Adrenal gland (tissue), 12 donors: ENCODE results near the gene CCDC69. TPM values are rescaled to one million over a fixed set of nuclear protein-coding genes. Genes with fewer than 3 reads are reported as not detected.
A peak's percentile ranks its signal among the peaks of the same experiment; 100 is the strongest.

ENCODE experiments used
- DNase-seq, 7 donors: peaks; one replicate each; pipeline ENCODE4 v3.0.0-alpha.2; 2019 to 2020
- H3K27ac ChIP-seq, 5 donors: fragments of 200-600 bp; sonication (generic) in 4 of 5; 1 replicate in 3 of 5; 2 replicates in 2 of 5; pipeline versions ENCODE4 v1.5.1 to v1.8.0; 2016 to 2020; ENCODE audit warnings: mild to moderate bottlenecking in 1 of 5
- H3K27me3 ChIP-seq: fragments of 200-600 bp; 2 replicates; pipeline ENCODE4 v1.8.0; 2021
- H3K36me3 ChIP-seq, 2 donors: fragments of 200-600 bp; replicated peaks in 1 of 2; 1 replicate in 1 of 2; 2 replicates in 1 of 2; pipeline versions ENCODE4 v1.5.1 to v1.8.0; 2018 to 2022
- H3K4me1 ChIP-seq, 2 donors: fragments of 200-600 bp; replicated peaks in 1 of 2; 1 replicate in 1 of 2; 2 replicates in 1 of 2; pipeline versions ENCODE4 v1.5.1 to v1.8.0; 2018 to 2021
- H3K4me3 ChIP-seq, 4 donors: fragments of 200-600 bp; sonication (generic) in 3 of 4; one replicate each; pipeline ENCODE4 v1.5.1; 2016 to 2018
- H3K9me3 ChIP-seq, 3 donors: fragments of 200-600 bp; sonication (generic) in 1 of 3; replicated peaks in 1 of 3; 1 replicate in 2 of 3; 2 replicates in 1 of 3; pipeline versions ENCODE4 v1.5.1 to v1.8.0; 2016 to 2021
- CTCF ChIP-seq, 6 experiments: fragments of 450-650 bp in 4 of 6; fragments of 200-600 bp in 2 of 6; sonication (generic) in 1 of 6; IDR thresholded peaks; 1 replicate in 5 of 6; 2 replicates in 1 of 6; pipeline versions ENCODE4 v1.5.1 to v1.8.0; 2016 to 2021; ENCODE audit warnings: antibody characterized with exemption in 6 of 6, mild to moderate bottlenecking in 2 of 6, moderate library complexity in 1 of 6
- POLR2A ChIP-seq, 2 donors: fragments of 450-650 bp; IDR thresholded peaks; one replicate each; pipeline ENCODE4 v1.6.1; 2017; ENCODE audit warnings: antibody characterized with exemption in 2 of 2, mild to moderate bottlenecking in 2 of 2, moderate library complexity in 1 of 2
- WGBS, 4 donors: extraction: QIAGEN DNeasy Blood & Tissue Kit in 2 of 4; methylation state at CpG; one replicate each; pipeline versions ENCODE4 v1.1.5 to v1.1.7; 2013 to 2017; 5-methylcytosine and 5-hydroxymethylcytosine counted together
- intact Hi-C, 2 donors: fragments of 100-400 bp; cut with DNase I; formaldehyde crosslinking; loops; one replicate each; pipeline versions ENCODE4 v1.14.1 to v1.15.0; 2022 to 2023
- polyA plus RNA-seq, 3 donors: library from polyadenylated mRNA; stranded (reverse); fragments of 200-250 nt in 2 of 3; fragments of 350-450 nt in 1 of 3; fragmentation: Illumina TruSeq in 1 of 3; extraction: RNeasy Lipid Tissue Mini Kit (QIAGEN cat#74804) in 1 of 3; gene quantifications; one replicate each; pipeline ENCODE4 v1.2.3, GENCODE V29; 2013 to 2014
- total RNA-seq, 9 donors: library from RNA; depleted of rRNA in 4 of 9; stranded (reverse); fragments of >200 nt in 4 of 9; fragments of 120-200 nt in 1 of 9; fragmentation: NEBNext Ultra II Directional in 1 of 9; extraction: Animal tissue kit (Norgen Biotek cat#: 25700) in 1 of 9; gene quantifications; one replicate each; pipeline versions ENCODE4 v1.1.0 to v1.2.4, GENCODE V29; 2013 to 2023
- donor health status: healthy with polysubstance abuse.
- donor health status: Bipolar disorder and iron deficiency.
- donor health status: DM: yes; HTN: yes; CAD: no.
- donor health status: DM: no; HTN: no; CAD: no.
- donor health status: DM: no; HTN: no; CAD: no.
- donor health status: DM: yes; HTN: yes; CAD: no.

Gene CCDC69
- total and polyA plus RNA-seq, 12 donors: 76.1 to 241 (median 174) TPM

- H3K36me3 ChIP-seq: peaks cover 0 to 8% of the 10 kb centered on the region in 2 donors
- TF ChIP-seq POLR2A (IDR thresholded peaks at IDR 0.05) (no peak), CTCF (IDR thresholded peaks at IDR 0.05) (no peak)
- WGBS, 4 donors: 49 to 58% (median 57%) methylated on average over 4 to 5 of the region's 5 CpGs
- H3K27me3 ChIP-seq: no peaks in the 10 kb centered on the region
- intact Hi-C loops: no loop called here
- peaks cover 38 to 76% of the 10 kb centered on the region in 2 donors for H3K4me1 ChIP-seq
- DNase-seq: peak in 6 of 7 donors; percentile 29 to 59 (median 44)
- H3K27ac ChIP-seq: peak overlapping the region in 4 of 5 donors; percentile 3 to 83 (median 70)
- H3K4me3 ChIP-seq: no peak overlapping the region
- no peaks in the 10 kb centered on the region for H3K9me3 ChIP-seq
Measured at GRCh38 chr5:151151793-151152192, 72.1 kb downstream of the CCDC69 start.

- Histone ChIP-seq H3K4me3 (no peak overlapping the region), H3K4me1 (peaks cover 32 to 72% of the 10 kb centered on the region in 2 donors), H3K36me3 (peaks cover 0 to 10% of the 10 kb centered on the region in 2 donors), H3K9me3 (no peaks in the 10 kb centered on the region), H3K27me3 (no peaks in the 10 kb centered on the region), H3K27ac (peak overlapping the region in 4 of 5 donors; percentile 3 to 83 (median 70))
- intact Hi-C loops: no loop called here
- no peak for DNase-seq
- TF ChIP-seq POLR2A (IDR thresholded peaks at IDR 0.05): no peak
- TF ChIP-seq CTCF (IDR thresholded peaks at IDR 0.05): no peak
- 41 to 64% (median 45%) methylated on average over 2 of the region's 2 CpGs for WGBS, 4 donors
Measured at GRCh38 chr5:151151263-151151660, 72.6 kb downstream of the CCDC69 start.

GRCh38 chr5:151150471-151151262 is 73.2 kb downstream of the CCDC69 start:
- DNase-seq: peak in 6 of 7 donors; percentile 35 to 80 (median 48)
- Histone ChIP-seq H3K27ac (peak overlapping the region in 4 of 5 donors; percentile 12 to 83 (median 70)), H3K9me3 (no peaks in the 10 kb centered on the region), H3K27me3 (no peaks in the 10 kb centered on the region), H3K4me1 (peaks cover 26 to 71% of the 10 kb centered on the region in 2 donors), H3K4me3 (no peak overlapping the region), H3K36me3 (peaks cover 0 to 13% of the 10 kb centered on the region in 2 donors)
- WGBS, 4 donors: 21 to 24% (median 22%) methylated on average over 4 to 5 of the region's 5 CpGs
- intact Hi-C loops: no loop called here
- TF ChIP-seq CTCF (IDR thresholded peaks at IDR 0.05) (no peak), POLR2A (IDR thresholded peaks at IDR 0.05) (no peak)

GRCh38 chr5:151148583-151148982 is 75.3 kb downstream of the CCDC69 start:
- peaks cover 18 to 59% of the 10 kb centered on the region in 2 donors for H3K4me1 ChIP-seq
- intact Hi-C loops: no loop called here
- WGBS, 4 donors: 74 to 80% (median 76%) methylated on average over 7 of the region's 7 CpGs
- H3K27me3 ChIP-seq: no peaks in the 10 kb centered on the region
- DNase-seq: no peak
- H3K36me3 ChIP-seq: peaks cover 0 to 24% of the 10 kb centered on the region in 2 donors
- H3K4me3 ChIP-seq: no peak overlapping the region
- TF ChIP-seq CTCF (IDR thresholded peaks at IDR 0.05): no peak
- TF ChIP-seq POLR2A (IDR thresholded peaks at IDR 0.05): no peak
- no peak overlapping the region for H3K27ac ChIP-seq
- H3K9me3 ChIP-seq: no peaks in the 10 kb centered on the region
